Ovary (tissue), 3 donors: ENCODE measurements around the gene SERPINB2.

ENCODE experiments used
- CTCF ChIP-seq, 3 donors: fragments of 450-650 bp in 2 of 3; fragments of 200-600 bp in 1 of 3; IDR thresholded peaks; one replicate each; pipeline versions ENCODE4 v1.5.1 to v1.8.0; 2016 to 2022; ENCODE audit warnings: antibody characterized with exemption in 3 of 3, mild to moderate bottlenecking in 1 of 3
- EP300 ChIP-seq: sonication (generic); formaldehyde crosslinking; IDR thresholded peaks from one replicate; pipeline ENCODE4 v1.6.1; 2017; ENCODE audit warnings: antibody characterized with exemption
- POLR2A ChIP-seq: fragments of 450-650 bp; IDR thresholded peaks from one replicate; pipeline ENCODE4 v1.6.1; 2017; ENCODE audit warnings: antibody characterized with exemption, mild to moderate bottlenecking, moderate library complexity
- donor health status: DM: no; HTN: no; CAD: no.

- no peak for TF ChIP-seq EP300
- TF ChIP-seq CTCF (IDR thresholded peaks at IDR 0.05), result no peak
- no peak for TF ChIP-seq POLR2A
Observed at GRCh38 chr18:63890950-63891304, 3.4 kb downstream of the SERPINB2 start.
